Ascending aorta (tissue), 2 donors: Measurements from ENCODE around the gene CCSER1. TPM values are rescaled to one million over a fixed set of nuclear protein-coding genes. Genes with fewer than 3 reads are reported as not detected.
"Not testable (repeated sequence)": the region's sequence is repeated elsewhere in the genome, so short reads cannot be mapped to it uniquely, and the experiment has no call there.

Experiments
- DNase-seq, 2 donors: peaks; one replicate each; pipeline ENCODE4 v3.0.0-alpha.2; 2019; ENCODE audit warnings: low spot score in 2 of 2
- H3K27ac ChIP-seq, 2 donors: fragments of 200-600 bp; sonication (generic); one replicate each; pipeline ENCODE4 v1.5.1; 2016 to 2017; ENCODE audit warnings: mild to moderate bottlenecking in 1 of 2
- H3K27me3 ChIP-seq: fragments of 200-600 bp; sonication (generic); one replicate; pipeline ENCODE4 v1.5.1; 2017
- H3K36me3 ChIP-seq, 2 donors: fragments of 200-600 bp; sonication (generic); one replicate each; pipeline ENCODE4 v1.5.1; 2016
- H3K4me1 ChIP-seq, 2 donors: fragments of 200-600 bp; sonication (generic); one replicate each; pipeline ENCODE4 v1.5.1; 2016 to 2017; ENCODE audit warnings: mild to moderate bottlenecking in 1 of 2
- H3K4me3 ChIP-seq, 2 donors: fragments of 200-600 bp; sonication (generic); one replicate each; pipeline ENCODE4 v1.5.1; 2016 to 2017; ENCODE audit warnings: mild to moderate bottlenecking in 1 of 2
- H3K9me3 ChIP-seq, 2 donors: fragments of 200-600 bp; sonication (generic); one replicate each; pipeline ENCODE4 v1.5.1; 2016
- CTCF ChIP-seq, 3 experiments: fragments of 200-600 bp in 2 of 3; fragments of 450-650 bp in 1 of 3; sonication (generic) in 2 of 3; IDR thresholded peaks; one replicate each; pipeline ENCODE4 v1.5.1; 2016 to 2019; ENCODE audit warnings: antibody characterized with exemption in 3 of 3, mild to moderate bottlenecking in 1 of 3, moderate library complexity in 1 of 3
- intact Hi-C: fragments of 100-400 bp; cut with DNase I; formaldehyde crosslinking; loops from one replicate; pipeline ENCODE4 v1.15.1; 2023
- total RNA-seq: library from RNA; depleted of rRNA; stranded (reverse); fragments of >200 nt; gene quantifications from one replicate; pipeline ENCODE4 v1.1.0, GENCODE V29; 2016

CCSER1 gene
- total RNA-seq, 1 donor from 2014 or later, result 8.9 TPM

- intact Hi-C loops, result no loop called here
- Histone ChIP-seq H3K27me3 (no peaks in the 10 kb centered on the region), H3K4me1 (no peaks in the 10 kb centered on the region), H3K4me3 (no peak overlapping the region), H3K36me3 (no peaks in the 10 kb centered on the region), H3K9me3 (no peaks in the 10 kb centered on the region), H3K27ac (no peak overlapping the region)
- TF ChIP-seq CTCF (IDR thresholded peaks at IDR 0.05), result no peak
- no peak for DNase-seq
Observed at GRCh38 chr4:91171217-91171616, 1044.0 kb downstream of the CCSER1 start.

GRCh38 chr4:91185061-91185460 is 1057.9 kb downstream of the CCSER1 start:
- H3K4me3 ChIP-seq, H3K4me1 ChIP-seq, H3K27me3 ChIP-seq, H3K27ac ChIP-seq, H3K36me3 ChIP-seq, H3K9me3 ChIP-seq, DNase-seq, intact Hi-C loops: not testable (repeated sequence)

GRCh38 chr4:91198951-91199350 is 1071.8 kb downstream of the CCSER1 start:
- Histone ChIP-seq H3K27ac (no peak overlapping the region), H3K4me1 (no peaks in the 10 kb centered on the region), H3K27me3 (no peaks in the 10 kb centered on the region), H3K9me3 (no peaks in the 10 kb centered on the region), H3K4me3 (no peak overlapping the region), H3K36me3 (no peaks in the 10 kb centered on the region)
- intact Hi-C loops, result no loop called here
- DNase-seq, result no peak
- TF ChIP-seq CTCF (IDR thresholded peaks at IDR 0.05), result no peak

- Histone ChIP-seq H3K9me3 (no peaks in the 10 kb centered on the region), H3K36me3 (no peaks in the 10 kb centered on the region), H3K27me3 (no peaks in the 10 kb centered on the region), H3K27ac (no peak overlapping the region), H3K4me1 (no peaks in the 10 kb centered on the region), H3K4me3 (no peak overlapping the region)
- no peak for TF ChIP-seq CTCF (IDR thresholded peaks at IDR 0.05)
- no peak for DNase-seq
- intact Hi-C loops, result no loop called here
Observed at GRCh38 chr4:91207535-91207934, 1080.3 kb downstream of the CCSER1 start.

- H3K27ac ChIP-seq, result no peak overlapping the region
- TF ChIP-seq CTCF (IDR thresholded peaks at IDR 0.05), result no peak
- H3K27me3 ChIP-seq, result no peaks in the 10 kb centered on the region
- H3K9me3 ChIP-seq, result no peaks in the 10 kb centered on the region
- no peaks in the 10 kb centered on the region for H3K36me3 ChIP-seq
- intact Hi-C loops, result no loop called here
- H3K4me3 ChIP-seq, result no peak overlapping the region
- no peaks in the 10 kb centered on the region for H3K4me1 ChIP-seq
- DNase-seq, result no peak
Observed at GRCh38 chr4:91212211-91212610, 1085.0 kb downstream of the CCSER1 start.

- DNase-seq, H3K27me3 ChIP-seq, H3K4me1 ChIP-seq, H3K27ac ChIP-seq, H3K4me3 ChIP-seq, H3K36me3 ChIP-seq, H3K9me3 ChIP-seq, intact Hi-C loops: not testable (repeated sequence)
Observed at GRCh38 chr4:91217831-91218403, 1090.7 kb downstream of the CCSER1 start.

GRCh38 chr4:91220315-91220714 is 1093.1 kb downstream of the CCSER1 start:
- no peak overlapping the region for H3K27ac ChIP-seq
- H3K4me1 ChIP-seq, result no peaks in the 10 kb centered on the region
- no peak for DNase-seq
- intact Hi-C loops, result no loop called here
- TF ChIP-seq CTCF (IDR thresholded peaks at IDR 0.05), result no peak
- no peaks in the 10 kb centered on the region for H3K27me3 ChIP-seq
- H3K9me3 ChIP-seq, result no peaks in the 10 kb centered on the region
- no peak overlapping the region for H3K4me3 ChIP-seq
- H3K36me3 ChIP-seq, result no peaks in the 10 kb centered on the region
